Breast epithelium (tissue), 4 donors: ENCODE data around the gene PLXNA2. TPM values are rescaled to one million over a fixed set of nuclear protein-coding genes. Genes with fewer than 3 reads are reported as not detected.

Experiments
- DNase-seq, 2 donors: peaks; one replicate each; pipeline ENCODE4 v3.0.0-alpha.2; 2019; ENCODE audit warnings: low spot score in 2 of 2
- H3K27ac ChIP-seq, 2 donors: fragments of 200-600 bp; sonication (generic) in 1 of 2; one replicate each; pipeline ENCODE4 v1.5.1; 2016 to 2019; ENCODE audit warnings: mild to moderate bottlenecking in 1 of 2
- H3K27me3 ChIP-seq, 2 donors: fragments of 200-600 bp; sonication (generic) in 1 of 2; one replicate each; pipeline versions ENCODE4 v1.5.1 to v1.6.0; 2017 to 2019; ENCODE audit warnings: control low read depth in 1 of 2, mild to moderate bottlenecking in 1 of 2
- H3K36me3 ChIP-seq: fragments of 200-600 bp; one replicate; pipeline ENCODE4 v1.5.1; 2019
- H3K4me1 ChIP-seq, 2 donors: fragments of 200-600 bp; sonication (generic); one replicate each; pipeline ENCODE4 v1.5.1; 2016 to 2019; ENCODE audit warnings: control low read depth in 1 of 2
- H3K4me3 ChIP-seq, 3 donors: fragments of 200-600 bp; sonication (generic); 1 replicate in 2 of 3; 2 replicates in 1 of 3; pipeline ENCODE4 v1.5.1; 2016 to 2019; ENCODE audit warnings: mild to moderate bottlenecking in 3 of 3, moderate library complexity in 2 of 3
- H3K9me3 ChIP-seq, 2 donors: fragments of 200-600 bp; sonication (generic) in 1 of 2; one replicate each; pipeline ENCODE4 v1.5.1; 2016 to 2019; ENCODE audit warnings: control low read depth in 1 of 2
- POLR2A ChIP-seq: fragments of 450-650 bp; IDR thresholded peaks from one replicate; pipeline ENCODE4 v1.6.1; 2016; ENCODE audit warnings: antibody characterized with exemption, mild to moderate bottlenecking, moderate library complexity
- POLR2AphosphoS5 ChIP-seq, 3 donors: sonication (generic); formaldehyde crosslinking; IDR thresholded peaks; one replicate each; pipeline ENCODE4 v1.6.1; 2017; ENCODE audit warnings: antibody characterized with exemption in 3 of 3
- intact Hi-C: fragments of 100-400 bp; cut with DNase I; formaldehyde crosslinking; loops from one replicate; pipeline ENCODE4 v1.15.1; 2023; ENCODE audit warnings: low total_unique reads
- total RNA-seq, 3 donors: library from RNA; depleted of rRNA; stranded (reverse); fragments of >200 nt; gene quantifications; one replicate each; pipeline ENCODE4 v1.1.0, GENCODE V29; 2016
- TF ChIP-seq, protein P1 (sequence below), 3 donors: fragments of 450-650 bp; IDR thresholded peaks; one replicate each; pipeline ENCODE4 v1.5.1; 2016 to 2017; ENCODE audit warnings: antibody characterized with exemption in 3 of 3, mild to moderate bottlenecking in 3 of 3, moderate library complexity in 3 of 3

The PLXNA2 gene
- total RNA-seq, 3 donors from 2014 or later = 11.3 to 18.2 (median 11.5) TPM

DNA sequence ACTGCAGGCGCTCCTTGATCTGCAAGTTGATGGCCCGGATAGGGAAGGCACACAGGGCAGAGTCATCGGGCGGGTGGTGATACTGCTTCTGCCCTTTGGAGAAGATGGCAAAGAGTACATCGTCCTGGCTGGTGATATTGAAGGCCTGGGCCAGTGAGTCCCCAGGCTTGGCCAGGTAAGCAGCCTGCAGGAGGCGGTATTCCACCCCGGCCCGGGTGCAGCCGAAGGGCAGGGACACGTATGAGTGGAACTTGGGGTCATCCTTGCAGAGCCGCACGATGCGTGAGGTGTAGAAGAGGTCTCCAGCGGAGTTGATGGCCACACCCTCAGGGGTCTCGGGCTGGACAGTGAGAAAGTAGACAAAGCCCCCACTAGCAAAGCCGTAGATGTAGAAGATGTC, 27.4 kb downstream of the PLXNA2 start:
- H3K4me3 ChIP-seq = no peak overlapping the region
- no peak for DNase-seq
- TF ChIP-seq, protein P1, sequence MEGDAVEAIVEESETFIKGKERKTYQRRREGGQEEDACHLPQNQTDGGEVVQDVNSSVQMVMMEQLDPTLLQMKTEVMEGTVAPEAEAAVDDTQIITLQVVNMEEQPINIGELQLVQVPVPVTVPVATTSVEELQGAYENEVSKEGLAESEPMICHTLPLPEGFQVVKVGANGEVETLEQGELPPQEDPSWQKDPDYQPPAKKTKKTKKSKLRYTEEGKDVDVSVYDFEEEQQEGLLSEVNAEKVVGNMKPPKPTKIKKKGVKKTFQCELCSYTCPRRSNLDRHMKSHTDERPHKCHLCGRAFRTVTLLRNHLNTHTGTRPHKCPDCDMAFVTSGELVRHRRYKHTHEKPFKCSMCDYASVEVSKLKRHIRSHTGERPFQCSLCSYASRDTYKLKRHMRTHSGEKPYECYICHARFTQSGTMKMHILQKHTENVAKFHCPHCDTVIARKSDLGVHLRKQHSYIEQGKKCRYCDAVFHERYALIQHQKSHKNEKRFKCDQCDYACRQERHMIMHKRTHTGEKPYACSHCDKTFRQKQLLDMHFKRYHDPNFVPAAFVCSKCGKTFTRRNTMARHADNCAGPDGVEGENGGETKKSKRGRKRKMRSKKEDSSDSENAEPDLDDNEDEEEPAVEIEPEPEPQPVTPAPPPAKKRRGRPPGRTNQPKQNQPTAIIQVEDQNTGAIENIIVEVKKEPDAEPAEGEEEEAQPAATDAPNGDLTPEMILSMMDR (IDR thresholded peaks at IDR 0.05) = no peak
- TF ChIP-seq POLR2A = no peak
- H3K36me3 ChIP-seq = no peaks in the 10 kb centered on the region
- H3K27me3 ChIP-seq = no peaks in the 10 kb centered on the region
- no peak overlapping the region for H3K27ac ChIP-seq
- intact Hi-C loops = no loop called here
- H3K4me1 ChIP-seq = peaks cover 0 to 11% of the 10 kb centered on the region in 2 donors
- H3K9me3 ChIP-seq = no peaks in the 10 kb centered on the region

DNA sequence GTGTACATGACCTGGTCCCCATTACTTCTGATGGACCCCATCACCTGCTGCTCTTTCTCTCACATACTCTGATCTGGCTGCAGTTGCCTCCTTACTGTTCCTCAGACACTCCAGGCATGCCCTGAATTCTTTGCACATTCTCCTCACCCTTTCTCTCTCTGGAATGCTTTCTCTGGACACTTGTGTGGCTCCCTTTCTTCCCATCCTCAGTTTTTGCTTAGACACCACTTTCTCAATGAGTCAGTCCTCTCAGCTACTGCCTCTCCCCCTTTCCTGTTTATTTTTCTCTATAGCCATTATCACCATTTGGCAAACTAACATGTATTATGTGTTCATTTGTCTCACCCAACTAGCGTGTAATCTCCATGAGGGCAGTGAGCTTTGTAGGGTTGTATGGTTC, 28.1 kb downstream of the PLXNA2 start:
- Histone ChIP-seq H3K9me3 (no peaks in the 10 kb centered on the region), H3K36me3 (no peaks in the 10 kb centered on the region), H3K4me3 (no peak overlapping the region), H3K27ac (no peak overlapping the region), H3K27me3 (no peaks in the 10 kb centered on the region), H3K4me1 (peaks cover 0 to 11% of the 10 kb centered on the region in 2 donors)
- intact Hi-C loops = no loop called here
- TF ChIP-seq, protein P1 (IDR thresholded peaks at IDR 0.05) = no peak
- no peak for TF ChIP-seq POLR2AphosphoS5 (IDR thresholded peaks at IDR 0.05)
- no peak for TF ChIP-seq POLR2A
- DNase-seq = no peak

DNA sequence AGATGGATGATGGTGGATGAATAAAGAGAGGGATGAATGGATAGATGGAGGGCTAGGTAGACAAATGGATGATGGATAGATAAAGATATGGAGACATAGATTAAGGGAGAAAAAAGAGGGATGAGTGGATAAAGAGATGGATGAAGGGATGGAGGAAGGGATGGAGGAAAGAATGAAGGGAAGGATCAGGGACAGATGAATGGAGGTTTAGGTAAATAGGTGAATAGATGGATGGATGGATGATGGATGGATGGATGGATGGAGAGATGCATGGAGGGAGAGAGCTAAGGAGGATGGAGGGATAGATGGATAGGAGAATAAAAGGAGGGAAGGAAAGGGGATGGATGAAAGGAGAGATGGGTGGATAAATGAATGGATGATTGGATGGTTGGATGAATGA, 28.8 kb downstream of the PLXNA2 start:
- TF ChIP-seq, protein P1 (IDR thresholded peaks at IDR 0.05) = no peak
- TF ChIP-seq POLR2A (no peak), POLR2AphosphoS5 (IDR thresholded peaks at IDR 0.05) (no peak)
- H3K27ac ChIP-seq = no peak overlapping the region
- H3K4me1 ChIP-seq = peaks cover 0 to 11% of the 10 kb centered on the region in 2 donors
- no peaks in the 10 kb centered on the region for H3K27me3 ChIP-seq
- DNase-seq = no peak
- intact Hi-C loops = no loop called here
- no peak overlapping the region for H3K4me3 ChIP-seq
- H3K36me3 ChIP-seq = no peaks in the 10 kb centered on the region
- no peaks in the 10 kb centered on the region for H3K9me3 ChIP-seq

DNA sequence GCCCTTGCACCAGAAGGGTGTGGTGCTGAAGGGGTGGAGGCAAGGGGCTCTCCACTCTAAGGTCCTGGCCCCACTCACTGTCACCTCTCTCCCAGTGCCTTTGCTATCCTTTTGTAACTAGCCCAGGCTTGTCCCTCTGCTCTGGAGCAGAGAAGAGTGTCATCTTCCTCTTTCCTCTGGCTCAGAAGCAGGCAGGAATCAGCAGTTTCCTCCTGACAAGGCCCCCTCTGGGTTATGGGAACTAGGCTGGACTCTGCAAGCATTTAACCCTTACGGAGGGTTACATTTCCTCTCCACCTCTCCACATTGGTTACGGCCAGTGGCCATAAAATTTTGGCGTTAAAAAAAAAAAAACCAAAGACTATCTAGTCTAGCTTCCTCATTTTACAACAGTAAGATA, 30.4 kb downstream of the PLXNA2 start:
- Histone ChIP-seq H3K27ac (no peak overlapping the region), H3K9me3 (no peaks in the 10 kb centered on the region), H3K4me1 (peaks cover 0 to 5% of the 10 kb centered on the region in 2 donors), H3K27me3 (no peaks in the 10 kb centered on the region), H3K36me3 (no peaks in the 10 kb centered on the region), H3K4me3 (no peak overlapping the region)
- no peak for DNase-seq
- TF ChIP-seq POLR2A (no peak), POLR2AphosphoS5 (IDR thresholded peaks at IDR 0.05) (no peak)
- TF ChIP-seq, protein P1 (IDR thresholded peaks at IDR 0.05) = no peak
- intact Hi-C loops = no loop called here

DNA sequence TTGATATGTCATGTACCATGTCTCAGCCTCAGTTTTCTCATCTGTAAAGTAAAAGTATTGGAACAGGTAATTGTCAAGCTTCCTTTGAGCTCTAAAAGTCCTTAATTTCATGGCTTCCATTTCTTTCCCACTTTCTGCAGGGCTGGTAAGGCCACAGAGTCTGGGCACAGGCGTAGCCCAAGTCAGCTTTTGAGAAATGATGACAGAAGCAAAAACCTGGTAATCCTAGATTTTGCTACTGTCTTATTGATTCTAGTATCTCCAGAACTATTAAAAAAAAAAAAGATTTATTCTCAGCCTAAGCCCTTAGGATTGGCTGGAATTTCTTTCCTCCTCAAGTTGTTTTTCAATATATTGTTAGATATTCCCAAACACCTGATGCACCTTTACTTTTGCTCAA, 31.3 kb downstream of the PLXNA2 start:
- TF ChIP-seq POLR2AphosphoS5 (IDR thresholded peaks at IDR 0.05) = no peak
- TF ChIP-seq, protein P1 (IDR thresholded peaks at IDR 0.05) = no peak
- no peak for TF ChIP-seq POLR2A
- Histone ChIP-seq H3K9me3 (no peaks in the 10 kb centered on the region), H3K4me1 (peaks cover 0 to 7% of the 10 kb centered on the region in 2 donors), H3K27me3 (no peaks in the 10 kb centered on the region), H3K4me3 (no peak overlapping the region), H3K36me3 (no peaks in the 10 kb centered on the region), H3K27ac (no peak overlapping the region)
- no peak for DNase-seq
- intact Hi-C loops = no loop called here
